ENCODE measurements around the gene STMN1.

The STMN1 gene

GRCh38 chr1:25922056-25922970 is 16.1 kb upstream of the STMN1 start:
- H3K27ac ChIP-seq = no peak overlapping the region
- TF ChIP-seq Cebpa-rat (IDR thresholded peaks at IDR 0.05) = no peak
- H3K27me3 ChIP-seq = peaks cover 53% of the 10 kb centered on the region
- no peak overlapping the region for H3K9ac ChIP-seq
- no peaks in the 10 kb centered on the region for H3K36me3 ChIP-seq
- H3K9me3 ChIP-seq = 0 out of 2 replicates have a peak, but pooled peaks cover 7% of the 10 kb centered on the region
- peaks cover 7% of the 10 kb centered on the region; the same call in 1 of the 2 replicates for H4K20me1 ChIP-seq
- H3K4me2 ChIP-seq = peak overlapping the region; percentile 72
- peak overlapping the region; percentile 59 for H3K4me3 ChIP-seq
- H3K4me1 ChIP-seq = peaks cover 17% of the 10 kb centered on the region

- H3K9ac ChIP-seq = no peak overlapping the region
- H3K27me3 ChIP-seq = peaks cover 37% of the 10 kb centered on the region
- peaks cover 7% of the 10 kb centered on the region; the same call in 1 of the 2 replicates for H4K20me1 ChIP-seq
- peaks cover 11% of the 10 kb centered on the region for H3K4me1 ChIP-seq
- H3K36me3 ChIP-seq = no peaks in the 10 kb centered on the region
- no peak overlapping the region for H3K27ac ChIP-seq
- no peak overlapping the region for H3K4me2 ChIP-seq
- TF ChIP-seq Cebpa-rat (IDR thresholded peaks at IDR 0.05) = no peak
- H3K9me3 ChIP-seq = 0 out of 2 replicates have a peak, but pooled peaks cover 7% of the 10 kb centered on the region
- H3K4me3 ChIP-seq = no peak overlapping the region
Observed at GRCh38 chr1:25918615-25919014, 12.4 kb upstream of the STMN1 start.

- no peak overlapping the region for H3K27ac ChIP-seq
- H3K27me3 ChIP-seq = peaks cover 31% of the 10 kb centered on the region
- TF ChIP-seq Cebpa-rat (IDR thresholded peaks at IDR 0.05) = no peak
- peaks cover 9% of the 10 kb centered on the region for H3K4me1 ChIP-seq
- no peak overlapping the region for H3K9ac ChIP-seq
- H4K20me1 ChIP-seq = peaks cover 5% of the 10 kb centered on the region; the same call in 1 of the 2 replicates
- no peaks in the 10 kb centered on the region for H3K36me3 ChIP-seq
- H3K4me3 ChIP-seq = no peak overlapping the region
- 0 out of 2 replicates have a peak, but pooled peaks cover 7% of the 10 kb centered on the region for H3K9me3 ChIP-seq
- no peak overlapping the region for H3K4me2 ChIP-seq
Observed at GRCh38 chr1:25917996-25918395, 11.8 kb upstream of the STMN1 start.

- no peaks in the 10 kb centered on the region for H4K20me1 ChIP-seq
- no peaks in the 10 kb centered on the region for H3K4me1 ChIP-seq
- no peaks in the 10 kb centered on the region for H3K36me3 ChIP-seq
- H3K9me3 ChIP-seq = no peaks in the 10 kb centered on the region
- no peak overlapping the region for H3K4me3 ChIP-seq
- H3K9ac ChIP-seq = no peak overlapping the region
- TF ChIP-seq Cebpa-rat (IDR thresholded peaks at IDR 0.05) = no peak
- H3K27ac ChIP-seq = no peak overlapping the region
- H3K27me3 ChIP-seq = peaks cover 16% of the 10 kb centered on the region
- no peak overlapping the region for H3K4me2 ChIP-seq
Observed at GRCh38 chr1:25916460-25916859, 10.2 kb upstream of the STMN1 start.

GRCh38 chr1:25914074-25914995 is 8.1 kb upstream of the STMN1 start:
- H3K9me3 ChIP-seq = no peaks in the 10 kb centered on the region
- H4K20me1 ChIP-seq = no peaks in the 10 kb centered on the region
- H3K27me3 ChIP-seq = no peaks in the 10 kb centered on the region
- H3K36me3 ChIP-seq = no peaks in the 10 kb centered on the region
- no peak overlapping the region for H3K9ac ChIP-seq
- H3K4me2 ChIP-seq = no peak overlapping the region
- no peak overlapping the region for H3K4me3 ChIP-seq
- H3K27ac ChIP-seq = no peak overlapping the region
- TF ChIP-seq Cebpa-rat (IDR thresholded peaks at IDR 0.05) = no peak
- no peaks in the 10 kb centered on the region for H3K4me1 ChIP-seq

- Histone ChIP-seq H3K27me3 (no peaks in the 10 kb centered on the region), H3K9me3 (no peaks in the 10 kb centered on the region), H3K4me2 (no peak overlapping the region), H3K4me1 (no peaks in the 10 kb centered on the region), H3K36me3 (no peaks in the 10 kb centered on the region), H4K20me1 (no peaks in the 10 kb centered on the region), H3K9ac (no peak overlapping the region), H3K4me3 (no peak overlapping the region), H3K27ac (no peak overlapping the region)
- TF ChIP-seq Cebpa-rat (IDR thresholded peaks at IDR 0.05) = no peak
Observed at GRCh38 chr1:25913206-25913605, 7.0 kb upstream of the STMN1 start.

GRCh38 chr1:25912076-25912831 is 6.0 kb upstream of the STMN1 start:
- Histone ChIP-seq H3K4me2 (no peak overlapping the region), H3K27ac (no peak overlapping the region), H4K20me1 (no peaks in the 10 kb centered on the region), H3K9me3 (no peaks in the 10 kb centered on the region), H3K36me3 (no peaks in the 10 kb centered on the region), H3K9ac (no peak overlapping the region), H3K4me1 (peaks cover 7% of the 10 kb centered on the region), H3K27me3 (no peaks in the 10 kb centered on the region), H3K4me3 (no peak overlapping the region)
- no peak for TF ChIP-seq Cebpa-rat (IDR thresholded peaks at IDR 0.05)

GRCh38 chr1:25911162-25911561 is 4.9 kb upstream of the STMN1 start:
- H3K27me3 ChIP-seq = no peaks in the 10 kb centered on the region
- no peaks in the 10 kb centered on the region for H4K20me1 ChIP-seq
- H3K4me1 ChIP-seq = peaks cover 15% of the 10 kb centered on the region
- no peak for TF ChIP-seq Cebpa-rat (IDR thresholded peaks at IDR 0.05)
- no peak overlapping the region for H3K4me2 ChIP-seq
- no peak overlapping the region for H3K4me3 ChIP-seq
- H3K9me3 ChIP-seq = no peaks in the 10 kb centered on the region
- no peak overlapping the region for H3K9ac ChIP-seq
- no peaks in the 10 kb centered on the region for H3K36me3 ChIP-seq
- no peak overlapping the region for H3K27ac ChIP-seq

GRCh38 chr1:25909040-25909439 is 2.8 kb upstream of the STMN1 start:
- TF ChIP-seq Cebpa-rat (IDR thresholded peaks at IDR 0.05) = no peak
- H3K4me1 ChIP-seq = peaks cover 22% of the 10 kb centered on the region
- H3K9me3 ChIP-seq = no peaks in the 10 kb centered on the region
- H3K4me3 ChIP-seq = no peak overlapping the region
- H3K4me2 ChIP-seq = no peak overlapping the region
- H3K27ac ChIP-seq = no peak overlapping the region
- no peak overlapping the region for H3K9ac ChIP-seq
- H4K20me1 ChIP-seq = peaks cover 13% of the 10 kb centered on the region
- H3K36me3 ChIP-seq = peaks cover 5% of the 10 kb centered on the region
- no peaks in the 10 kb centered on the region for H3K27me3 ChIP-seq
